Superior temporal gyrus (tissue), 1 donor: Measurements from ENCODE around the gene CEP41.
"Not testable (repeated sequence)": the region's sequence is repeated elsewhere in the genome, so short reads cannot be mapped to it uniquely, and the experiment has no call there.

Experiments
- DNase-seq: peaks from one replicate; pipeline ENCODE4 v3.0.0-alpha.2; 2016; ENCODE audit errors: extremely low spot score

The CEP41 gene

GRCh38 chr7:130390486-130390885 is 50.3 kb downstream of the CEP41 start:
- no peak for DNase-seq

DNA sequence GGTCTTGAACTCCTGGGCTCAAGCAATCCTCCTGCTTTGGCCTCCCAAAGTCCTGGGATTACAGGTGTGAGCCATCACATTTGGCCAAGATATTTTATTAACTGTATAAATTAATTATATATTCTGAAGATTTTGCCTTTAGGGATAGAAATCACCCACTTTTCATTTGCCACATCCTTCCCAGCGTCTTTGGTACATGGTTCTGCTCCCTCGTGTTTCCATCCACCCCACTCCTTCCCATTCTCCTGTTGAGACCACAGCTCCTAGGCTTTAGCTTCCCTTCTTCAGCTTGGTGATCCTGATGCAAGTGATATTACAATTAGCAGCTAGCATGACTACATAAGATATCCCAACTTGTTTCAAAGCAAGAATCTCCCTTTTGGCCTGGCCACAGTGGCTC is 52.1 kb downstream of the CEP41 start:
- DNase-seq, result no peak

DNA sequence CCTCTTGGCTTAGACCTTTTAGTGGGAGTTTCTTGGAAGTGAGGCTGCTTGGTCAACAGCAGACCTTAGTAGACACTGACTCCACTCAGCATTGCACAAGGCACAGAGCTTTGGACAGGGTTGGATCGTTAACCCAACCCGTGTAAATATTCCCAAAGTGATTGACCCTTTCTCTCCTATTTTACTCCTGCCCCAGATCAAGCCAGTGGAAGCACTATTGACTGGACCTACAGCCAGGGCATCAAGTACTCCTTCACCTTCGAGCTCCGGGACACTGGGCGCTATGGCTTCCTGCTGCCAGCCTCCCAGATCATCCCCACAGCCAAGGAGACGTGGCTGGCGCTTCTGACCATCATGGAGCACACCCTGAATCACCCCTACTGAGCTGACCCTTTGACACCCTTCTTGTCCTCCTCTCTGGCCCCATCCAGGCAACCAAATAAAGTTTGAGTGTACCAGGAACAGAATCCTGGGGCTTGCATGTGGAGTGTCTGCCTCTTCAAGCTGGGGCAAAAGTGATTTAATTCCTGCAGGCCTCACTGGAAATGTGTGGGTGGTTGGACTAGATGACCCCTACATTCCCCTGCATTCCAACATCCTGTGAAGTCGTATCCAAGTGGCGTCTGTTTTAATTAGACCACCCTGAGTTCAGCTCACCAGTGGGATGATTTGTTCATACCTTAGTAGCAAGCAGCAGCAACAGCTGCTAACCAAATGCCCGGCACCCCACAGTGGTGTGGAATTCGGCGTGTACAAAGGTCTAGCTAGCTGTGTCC is 53.0 kb downstream of the CEP41 start:
- DNase-seq, result no peak

- DNase-seq, result no peak
Measured at GRCh38 chr7:130387306-130387627, 53.5 kb downstream of the CEP41 start.

DNA sequence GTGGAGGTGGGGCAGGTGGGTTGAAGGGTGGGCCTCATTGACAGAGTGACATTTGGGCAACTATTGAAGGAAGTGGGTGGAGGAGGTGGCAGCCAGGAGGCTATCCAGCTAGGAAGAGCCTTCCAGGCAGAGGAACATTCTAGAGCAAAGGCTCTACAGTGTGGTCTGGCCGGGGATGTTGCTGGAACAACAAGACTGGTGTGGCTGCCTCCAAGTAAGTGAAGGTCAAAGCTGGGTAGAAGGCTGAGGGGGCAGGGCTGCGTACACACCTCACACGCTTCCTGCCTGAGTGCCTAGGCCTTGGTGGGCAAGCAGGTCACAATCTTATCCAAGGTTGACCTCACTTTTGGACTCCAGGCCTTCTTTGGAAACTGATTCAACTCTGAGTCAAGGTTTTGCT is 53.9 kb downstream of the CEP41 start:
- DNase-seq, result no peak

- DNase-seq, result no peak
Measured at GRCh38 chr7:130385600-130386066, 55.2 kb downstream of the CEP41 start.

DNA sequence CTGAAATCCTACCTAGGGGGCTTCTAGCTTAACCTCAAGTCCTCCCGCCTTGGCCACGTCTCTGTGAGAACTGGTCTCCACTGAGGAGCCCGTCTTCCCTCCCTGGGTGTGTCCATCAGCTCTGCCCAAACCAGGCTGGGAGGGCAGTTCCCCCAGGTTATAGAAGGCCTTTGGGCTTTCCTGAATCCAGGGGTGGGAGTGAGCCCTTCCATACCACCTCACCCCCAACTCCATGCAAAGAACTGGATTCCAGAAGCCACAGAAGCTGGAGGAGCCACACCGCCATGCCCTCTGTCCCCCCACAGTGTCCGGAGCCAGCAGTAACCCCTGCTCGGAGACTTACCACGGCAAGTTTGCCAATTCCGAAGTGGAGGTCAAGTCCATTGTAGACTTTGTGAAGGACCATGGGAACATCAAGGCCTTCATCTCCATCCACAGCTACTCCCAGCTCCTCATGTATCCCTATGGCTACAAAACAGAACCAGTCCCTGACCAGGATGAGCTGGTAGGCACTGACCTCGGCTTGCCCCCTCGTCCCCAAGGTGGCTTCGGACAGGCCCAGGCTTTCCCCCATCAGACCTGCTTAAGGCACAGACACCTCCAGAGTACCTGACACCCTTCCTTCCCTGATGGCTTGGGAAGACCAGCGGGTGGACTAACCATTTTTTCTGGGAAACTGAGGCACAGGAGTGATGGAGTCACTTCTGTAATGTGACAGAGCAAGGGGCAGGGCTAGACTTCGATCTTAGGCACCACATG is 55.8 kb downstream of the CEP41 start:
- no peak for DNase-seq

- DNase-seq, result no peak
Measured at GRCh38 chr7:130384371-130384801, 56.4 kb downstream of the CEP41 start.

DNA sequence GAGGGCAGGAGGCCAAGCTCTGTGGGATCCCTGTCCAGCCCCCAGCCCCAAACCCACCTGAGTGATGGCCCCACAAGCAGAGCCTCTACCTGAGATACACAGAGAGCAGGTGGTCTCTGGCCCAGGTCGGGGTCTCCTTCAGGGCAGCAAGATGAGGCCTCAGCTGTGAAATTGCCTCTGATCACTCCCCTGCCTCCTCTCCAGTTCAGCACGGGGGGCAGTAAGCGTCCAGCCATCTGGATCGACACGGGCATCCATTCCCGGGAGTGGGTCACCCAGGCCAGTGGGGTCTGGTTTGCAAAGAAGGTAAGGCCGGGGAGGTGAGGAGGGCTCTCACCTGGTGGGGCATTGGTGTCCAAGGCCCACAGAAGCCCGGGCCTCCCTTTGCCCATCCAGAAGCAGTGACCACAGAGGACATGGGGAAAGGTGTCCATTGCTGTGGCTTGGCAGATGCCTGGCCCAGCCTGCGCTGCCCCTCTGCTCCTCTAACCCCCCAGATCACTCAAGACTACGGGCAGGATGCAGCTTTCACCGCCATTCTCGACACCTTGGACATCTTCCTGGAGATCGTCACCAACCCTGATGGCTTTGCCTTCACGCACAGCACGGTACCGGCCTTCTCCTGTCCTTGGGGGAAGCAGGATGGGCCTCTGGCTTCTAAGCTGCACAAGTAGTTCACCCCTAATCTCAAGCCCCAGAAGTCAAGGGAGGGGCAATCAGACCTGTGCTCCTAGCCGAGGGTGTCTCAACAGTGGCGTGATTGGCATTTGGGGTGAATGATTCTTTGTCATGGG is 57.4 kb downstream of the CEP41 start:
- DNase-seq, result no peak

DNA sequence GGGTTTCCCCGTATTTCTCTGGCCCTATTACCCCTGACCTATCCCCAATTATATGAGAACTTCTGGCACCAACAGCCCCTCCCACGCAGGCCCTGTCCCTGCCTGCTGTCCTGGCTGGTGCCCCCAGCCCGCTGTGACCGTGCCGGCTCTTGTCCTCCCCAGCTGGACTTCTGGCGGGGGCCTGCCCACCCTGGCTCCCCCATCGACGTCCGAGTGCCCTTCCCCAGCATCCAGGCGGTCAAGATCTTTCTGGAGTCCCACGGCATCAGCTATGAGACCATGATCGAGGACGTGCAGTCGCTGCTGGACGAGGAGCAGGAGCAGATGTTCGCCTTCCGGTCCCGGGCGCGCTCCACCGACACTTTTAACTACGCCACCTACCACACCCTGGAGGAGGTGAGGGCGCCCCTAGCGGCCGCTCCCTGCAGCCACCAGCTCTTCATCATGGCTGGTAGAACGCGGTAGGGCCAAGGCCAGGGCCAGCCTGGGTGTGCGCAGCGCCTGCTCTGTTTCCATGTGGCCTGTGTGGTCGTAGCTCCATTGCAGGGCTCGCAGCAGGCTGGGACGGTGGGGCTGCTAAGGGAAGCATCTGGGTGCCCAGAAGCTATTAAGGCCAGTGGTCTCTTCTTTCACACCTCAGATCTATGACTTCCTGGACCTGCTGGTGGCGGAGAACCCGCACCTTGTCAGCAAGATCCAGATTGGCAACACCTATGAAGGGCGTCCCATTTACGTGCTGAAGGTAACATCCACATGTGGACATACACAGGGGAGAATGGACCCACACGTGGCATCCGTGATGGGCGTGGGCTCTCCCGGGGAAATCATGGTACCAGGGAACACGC is 59.1 kb downstream of the CEP41 start:
- no peak for DNase-seq

DNA sequence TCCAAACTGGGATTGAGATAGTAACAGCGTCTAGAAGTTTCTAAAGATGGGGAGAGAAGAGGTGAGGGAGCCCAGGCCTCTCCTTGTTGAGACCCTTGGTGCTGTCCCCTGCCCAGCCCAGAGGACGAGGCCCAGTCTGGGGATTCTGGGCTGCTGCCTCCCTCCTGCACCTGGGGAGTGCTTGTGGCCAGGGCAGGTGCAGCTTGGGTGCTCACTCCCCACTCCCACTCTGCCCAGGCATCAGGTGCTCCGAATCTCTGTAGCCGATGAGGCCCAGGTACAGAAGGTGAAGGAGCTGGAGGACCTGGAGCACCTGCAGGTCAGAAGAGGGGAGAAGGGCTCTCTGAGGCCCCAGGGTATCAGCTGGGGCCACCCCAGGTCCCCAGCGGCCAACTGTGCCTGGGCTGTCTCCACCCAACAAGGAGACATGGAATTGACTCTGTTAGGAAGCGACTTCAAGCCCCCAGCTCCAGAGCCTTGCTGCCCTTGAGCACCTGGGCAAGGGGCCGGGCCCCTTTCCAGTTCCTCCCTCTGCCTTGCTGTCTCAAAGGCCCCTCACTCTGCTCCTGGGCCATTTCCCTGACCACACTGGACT is 59.9 kb downstream of the CEP41 start:
- DNase-seq, result no peak

GRCh38 chr7:130379921-130380860 is 60.6 kb downstream of the CEP41 start, which contains the start of gene CPA1:
CPA1 (plus strand) TSS chr7:130380494; CDS start chr7:130380521, 27 bp downstream.
- DNase-seq, result no peak

- DNase-seq, result no peak
Measured at GRCh38 chr7:130379532-130379920, 61.3 kb downstream of the CEP41 start.

DNA sequence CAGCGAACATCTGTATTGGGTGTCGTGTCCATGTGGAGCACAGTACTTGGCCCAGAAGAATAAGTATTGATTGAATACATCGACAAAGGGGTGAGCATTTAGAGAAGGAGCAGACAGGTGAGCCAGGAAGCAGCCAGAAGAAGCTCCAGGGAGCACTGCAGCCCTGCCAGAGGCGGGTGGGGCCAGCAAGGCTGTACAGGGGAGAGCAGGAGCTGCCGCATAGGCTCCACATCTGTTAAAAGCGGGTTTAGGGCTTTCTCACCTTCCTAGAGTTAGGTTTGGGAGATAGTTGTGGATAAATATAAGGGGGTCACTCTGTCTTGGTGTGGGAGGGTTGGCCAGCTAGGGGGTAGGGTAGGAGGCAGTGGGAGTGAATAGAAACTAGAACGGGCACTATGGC is 61.8 kb downstream of the CEP41 start:
- DNase-seq, result no peak

- no peak for DNase-seq
Measured at GRCh38 chr7:130377178-130377577, 63.6 kb downstream of the CEP41 start.

DNA sequence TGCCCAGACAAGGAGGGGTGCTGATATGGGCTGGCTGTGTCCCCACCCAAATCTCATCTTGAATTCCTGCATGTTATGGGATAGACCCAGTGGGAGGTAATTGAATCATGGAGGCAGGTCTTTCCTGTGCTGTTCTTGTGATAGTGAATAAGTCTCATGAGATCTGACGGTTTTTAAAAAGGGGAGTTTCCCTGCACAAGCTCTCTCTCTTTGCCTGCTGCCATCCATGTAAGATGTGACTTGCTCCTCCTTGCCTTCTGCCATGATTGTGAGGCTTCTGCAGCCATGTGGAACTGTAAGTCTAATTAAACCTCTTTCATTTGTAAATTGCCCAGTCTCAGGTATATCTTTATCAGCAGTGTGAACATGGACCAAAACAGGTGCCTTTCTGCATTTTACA is 64.4 kb downstream of the CEP41 start:
- not testable (repeated sequence) for DNase-seq

- DNase-seq, result no peak
Measured at GRCh38 chr7:130374507-130374906, 66.3 kb downstream of the CEP41 start.

GRCh38 chr7:130372402-130373165 is 68.2 kb downstream of the CEP41 start:
- DNase-seq, result no peak

GRCh38 chr7:130371046-130371445 is 69.8 kb downstream of the CEP41 start:
- DNase-seq, result no peak
